K562 (cell line): Measurements from ENCODE around the gene TRIM24. TPM values are rescaled to one million over a fixed set of nuclear protein-coding genes. Genes with fewer than 3 reads are reported as not detected.

ENCODE experiments used
- ASH1L ChIP-seq: fragments of 450-650 bp; IDR thresholded peaks from 2 replicates; pipeline ENCODE4 v1.6.1; 2018; ENCODE audit warnings: borderline replicate concordance, mild to moderate bottlenecking, low read depth; ENCODE audit not compliant: partially characterized antibody
- CAMTA2 ChIP-seq: fragments of 250-450 bp; sonication (Bioruptor Pico); conservative IDR thresholded peaks from 2 replicates; pipeline ENCODE4 v1.5.1; 2022
- CHD2 ChIP-seq: IDR thresholded peaks from 2 replicates; pipeline ENCODE4 v1.6.1; 2011; ENCODE audit warnings: low read depth, low read length
- COPS2 ChIP-seq: fragments of 450-650 bp; conservative IDR thresholded peaks from 2 replicates; pipeline ENCODE4 v1.6.1; 2016; ENCODE audit warnings: mild to moderate bottlenecking, moderate library complexity
- CREB1 ChIP-seq, 2 experiments: sonication (generic) in 1 of 2; formaldehyde crosslinking in 1 of 2; IDR thresholded peaks; 2 replicates each; pipeline versions ENCODE4 v1.6.1 to v1.8.0; 2012 to 2022; ENCODE audit warnings: inconsistent platforms in 1 of 2, mild to moderate bottlenecking in 1 of 2, missing genetic modification reagents in 1 of 2, moderate library complexity in 1 of 2
- FOXJ2 ChIP-seq: fragments of 200-800 bp; sonication (Bioruptor generic); IDR thresholded peaks from 2 replicates; pipeline ENCODE4 v1.6.1; 2016; ENCODE audit warnings: missing genetic modification characterization, missing compliant biosample characterization
- NFYB ChIP-seq: IDR thresholded peaks from 2 replicates; pipeline ENCODE4 v1.6.1; 2011; ENCODE audit warnings: mild to moderate bottlenecking, moderate library complexity; ENCODE audit not compliant: insufficient read length; ENCODE audit errors: extremely low read depth
- PHB2 ChIP-seq: fragments of 450-650 bp; IDR thresholded peaks from 2 replicates; pipeline ENCODE4 v1.6.1; 2017; ENCODE audit warnings: low read depth
- RNF2 ChIP-seq: sonication (generic); IDR thresholded peaks from 2 replicates; pipeline ENCODE4 v1.6.1; 2016
- TBL1XR1 ChIP-seq, 2 experiments: IDR thresholded peaks; 2 replicates each; pipeline ENCODE4 v1.6.1; 2012; ENCODE audit warnings: improper control_type of control experiment in 2 of 2, low read length in 2 of 2, mild to moderate bottlenecking in 1 of 2
- YBX1 ChIP-seq: fragments of 450-650 bp; IDR thresholded peaks from 2 replicates; pipeline ENCODE4 v1.7.1; 2016; ENCODE audit warnings: mild to moderate bottlenecking
- ZFP1 ChIP-seq: fragments of 450-650 bp; formaldehyde crosslinking; IDR thresholded peaks from 2 replicates; pipeline ENCODE4 v1.4.0; 2020; ENCODE audit warnings: mild to moderate bottlenecking, mixed read lengths
- ZSCAN29 ChIP-seq: fragments of 450-650 bp; IDR thresholded peaks from 2 replicates; pipeline ENCODE4 v1.6.1; 2017
- polyA plus RNA-seq, 8 experiments: library from polyadenylated mRNA; depleted of rRNA in 4 of 8; stranded (reverse) in 5 of 8; unstranded in 3 of 8; fragments of >200 nt; fragmentation: Nextera tagmentation in 2 of 8; fragmentation: Illumina TruSeq in 1 of 8; extraction: Ambion mirVana in 2 of 8; extraction: Trizol in 1 of 8; gene quantifications; 2 replicates each; pipeline versions ENCODE4 v1.2.1 to v1.2.3, GENCODE V29; 2011 to 2014; ENCODE audit warnings: inconsistent platforms in 1 of 8, missing spikeins in 1 of 8
- total RNA-seq, 7 experiments: library from RNA; depleted of rRNA in 6 of 7; stranded (reverse); fragments of >200 nt in 6 of 7; fragmentation: Illumina TruSeq in 2 of 7; extraction: Trizol in 2 of 7; gene quantifications; 2 replicates each; pipeline versions ENCODE4 v1.2.1 to v1.2.3, GENCODE V29; 2011 to 2021; ENCODE audit warnings: low replicate concordance in 1 of 7
- TF ChIP-seq, protein P1 (sequence below): fragments of 250-450 bp; sonication (Bioruptor Pico); IDR thresholded peaks from 2 replicates; pipeline ENCODE4 v1.8.0; 2021; ENCODE audit warnings: moderate library complexity, mild to moderate bottlenecking, inconsistent platforms
- TF ChIP-seq, protein P2 (sequence below): fragments of 450-650 bp; conservative IDR thresholded peaks from 2 replicates; pipeline ENCODE4 v1.6.1; 2016; ENCODE audit warnings: missing genetic modification characterization, low read depth, mild to moderate bottlenecking, missing compliant biosample characterization, moderate library complexity
- TF ChIP-seq, protein P3 (sequence below): sonication (generic); formaldehyde crosslinking; IDR thresholded peaks from 2 replicates; pipeline ENCODE4 v1.8.0; 2022; ENCODE audit warnings: mild to moderate bottlenecking, missing genetic modification reagents, borderline replicate concordance
- TF ChIP-seq, protein P4 (sequence below): sonication (generic); formaldehyde crosslinking; IDR thresholded peaks from 2 replicates; pipeline ENCODE4 v1.8.0; 2022; ENCODE audit warnings: missing genetic modification reagents, mild to moderate bottlenecking, moderate library complexity, borderline replicate concordance
- TF ChIP-seq, protein P5 (sequence below): sonication (generic); formaldehyde crosslinking; IDR thresholded peaks from 2 replicates; pipeline ENCODE4 v1.8.0; 2022; ENCODE audit warnings: mild to moderate bottlenecking, missing genetic modification reagents
- TF ChIP-seq, protein P6 (sequence below): fragments of 250-450 bp; sonication (Bioruptor Pico); IDR thresholded peaks from 2 replicates; pipeline ENCODE4 v1.9.0; 2021; ENCODE audit warnings: mild to moderate bottlenecking

The TRIM24 gene
- total and polyA plus RNA-seq, 9 of the 15 experiments (the other 6 are each of a cell fraction or from before 2014, with no cell fraction given) = 13.4 to 74.0 (median 41.7) TPM

DNA sequence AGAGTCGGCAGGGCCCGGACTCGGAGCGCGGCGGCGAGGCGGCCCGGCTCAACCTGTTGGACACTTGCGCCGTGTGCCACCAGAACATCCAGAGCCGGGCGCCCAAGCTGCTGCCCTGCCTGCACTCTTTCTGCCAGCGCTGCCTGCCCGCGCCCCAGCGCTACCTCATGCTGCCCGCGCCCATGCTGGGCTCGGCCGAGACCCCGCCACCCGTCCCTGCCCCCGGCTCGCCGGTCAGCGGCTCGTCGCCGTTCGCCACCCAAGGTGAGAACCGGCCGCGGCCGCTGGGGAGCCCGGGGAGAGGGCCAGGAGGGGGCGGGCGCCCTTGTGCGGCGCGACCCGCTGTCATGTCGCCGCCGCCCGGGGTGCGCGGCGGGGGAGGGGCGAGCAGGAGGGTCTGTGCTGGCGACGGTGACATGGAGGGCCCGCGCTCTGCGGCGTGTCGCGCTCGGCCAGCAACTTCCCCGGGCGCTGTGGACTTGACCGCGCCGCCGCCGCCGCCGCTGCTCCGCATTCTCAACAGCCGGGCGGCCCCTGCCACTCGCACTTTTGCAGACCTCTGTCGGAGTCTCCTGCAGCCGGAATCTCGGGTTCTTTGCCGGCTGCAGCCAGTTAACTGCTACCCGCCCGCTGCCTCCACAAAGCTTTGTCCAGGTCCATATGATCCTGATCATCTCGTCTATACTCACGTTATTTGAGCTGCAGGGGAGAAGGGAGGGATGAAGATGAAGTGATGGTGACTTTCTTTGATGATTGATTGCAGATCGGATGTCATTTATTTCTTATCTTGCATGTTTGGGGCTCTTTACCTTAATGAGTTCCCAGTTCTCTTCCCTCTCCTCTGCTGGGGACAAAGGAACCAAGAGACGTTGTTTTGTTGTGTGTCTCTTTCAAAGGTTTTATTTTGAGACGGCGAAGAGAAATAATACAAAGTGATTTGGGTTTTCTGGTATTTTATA is 869 bp downstream of the TRIM24 start (continued):
- TF ChIP-seq, protein P1, sequence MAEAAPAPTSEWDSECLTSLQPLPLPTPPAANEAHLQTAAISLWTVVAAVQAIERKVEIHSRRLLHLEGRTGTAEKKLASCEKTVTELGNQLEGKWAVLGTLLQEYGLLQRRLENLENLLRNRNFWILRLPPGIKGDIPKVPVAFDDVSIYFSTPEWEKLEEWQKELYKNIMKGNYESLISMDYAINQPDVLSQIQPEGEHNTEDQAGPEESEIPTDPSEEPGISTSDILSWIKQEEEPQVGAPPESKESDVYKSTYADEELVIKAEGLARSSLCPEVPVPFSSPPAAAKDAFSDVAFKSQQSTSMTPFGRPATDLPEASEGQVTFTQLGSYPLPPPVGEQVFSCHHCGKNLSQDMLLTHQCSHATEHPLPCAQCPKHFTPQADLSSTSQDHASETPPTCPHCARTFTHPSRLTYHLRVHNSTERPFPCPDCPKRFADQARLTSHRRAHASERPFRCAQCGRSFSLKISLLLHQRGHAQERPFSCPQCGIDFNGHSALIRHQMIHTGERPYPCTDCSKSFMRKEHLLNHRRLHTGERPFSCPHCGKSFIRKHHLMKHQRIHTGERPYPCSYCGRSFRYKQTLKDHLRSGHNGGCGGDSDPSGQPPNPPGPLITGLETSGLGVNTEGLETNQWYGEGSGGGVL = no peak
- TF ChIP-seq YBX1 (no peak), RNF2 (no peak), CAMTA2 (no peak), ASH1L (peak; percentile 34), PHB2 (no peak), CREB1 (IDR thresholded peaks at IDR 0.05) (peak; percentile 82), CREB1 (CRISPR knock-in tag; IDR thresholded peaks at IDR 0.05) (peak; percentile 69), COPS2 (no peak), ZSCAN29 (peak; percentile 65; the same call in 1 of the 2 replicates), ZFP1 (CRISPR knock-in tag) (no peak), CHD2 (peak; percentile 45; the same call in 1 of the 2 replicates), TBL1XR1 (IDR thresholded peaks at IDR 0.05; ENCODE audit: low read length in 2 of 2) (no peak), FOXJ2 (tag) (no peak), NFYB (no peak)
- TF ChIP-seq, protein P2, sequence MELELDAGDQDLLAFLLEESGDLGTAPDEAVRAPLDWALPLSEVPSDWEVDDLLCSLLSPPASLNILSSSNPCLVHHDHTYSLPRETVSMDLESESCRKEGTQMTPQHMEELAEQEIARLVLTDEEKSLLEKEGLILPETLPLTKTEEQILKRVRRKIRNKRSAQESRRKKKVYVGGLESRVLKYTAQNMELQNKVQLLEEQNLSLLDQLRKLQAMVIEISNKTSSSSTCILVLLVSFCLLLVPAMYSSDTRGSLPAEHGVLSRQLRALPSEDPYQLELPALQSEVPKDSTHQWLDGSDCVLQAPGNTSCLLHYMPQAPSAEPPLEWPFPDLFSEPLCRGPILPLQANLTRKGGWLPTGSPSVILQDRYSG = no peak
- TF ChIP-seq, protein P3, sequence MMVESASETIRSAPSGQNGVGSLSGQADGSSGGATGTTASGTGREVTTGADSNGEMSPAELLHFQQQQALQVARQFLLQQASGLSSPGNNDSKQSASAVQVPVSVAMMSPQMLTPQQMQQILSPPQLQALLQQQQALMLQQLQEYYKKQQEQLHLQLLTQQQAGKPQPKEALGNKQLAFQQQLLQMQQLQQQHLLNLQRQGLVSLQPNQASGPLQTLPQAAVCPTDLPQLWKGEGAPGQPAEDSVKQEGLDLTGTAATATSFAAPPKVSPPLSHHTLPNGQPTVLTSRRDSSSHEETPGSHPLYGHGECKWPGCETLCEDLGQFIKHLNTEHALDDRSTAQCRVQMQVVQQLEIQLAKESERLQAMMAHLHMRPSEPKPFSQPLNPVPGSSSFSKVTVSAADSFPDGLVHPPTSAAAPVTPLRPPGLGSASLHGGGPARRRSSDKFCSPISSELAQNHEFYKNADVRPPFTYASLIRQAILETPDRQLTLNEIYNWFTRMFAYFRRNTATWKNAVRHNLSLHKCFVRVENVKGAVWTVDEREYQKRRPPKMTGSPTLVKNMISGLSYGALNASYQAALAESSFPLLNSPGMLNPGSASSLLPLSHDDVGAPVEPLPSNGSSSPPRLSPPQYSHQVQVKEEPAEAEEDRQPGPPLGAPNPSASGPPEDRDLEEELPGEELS (CRISPR knock-in tag) = peak; percentile 92
- TF ChIP-seq, protein P4, sequence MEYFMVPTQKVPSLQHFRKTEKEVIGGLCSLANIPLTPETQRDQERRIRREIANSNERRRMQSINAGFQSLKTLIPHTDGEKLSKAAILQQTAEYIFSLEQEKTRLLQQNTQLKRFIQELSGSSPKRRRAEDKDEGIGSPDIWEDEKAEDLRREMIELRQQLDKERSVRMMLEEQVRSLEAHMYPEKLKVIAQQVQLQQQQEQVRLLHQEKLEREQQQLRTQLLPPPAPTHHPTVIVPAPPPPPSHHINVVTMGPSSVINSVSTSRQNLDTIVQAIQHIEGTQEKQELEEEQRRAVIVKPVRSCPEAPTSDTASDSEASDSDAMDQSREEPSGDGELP = peak; percentile 81
- TF ChIP-seq, protein P5, sequence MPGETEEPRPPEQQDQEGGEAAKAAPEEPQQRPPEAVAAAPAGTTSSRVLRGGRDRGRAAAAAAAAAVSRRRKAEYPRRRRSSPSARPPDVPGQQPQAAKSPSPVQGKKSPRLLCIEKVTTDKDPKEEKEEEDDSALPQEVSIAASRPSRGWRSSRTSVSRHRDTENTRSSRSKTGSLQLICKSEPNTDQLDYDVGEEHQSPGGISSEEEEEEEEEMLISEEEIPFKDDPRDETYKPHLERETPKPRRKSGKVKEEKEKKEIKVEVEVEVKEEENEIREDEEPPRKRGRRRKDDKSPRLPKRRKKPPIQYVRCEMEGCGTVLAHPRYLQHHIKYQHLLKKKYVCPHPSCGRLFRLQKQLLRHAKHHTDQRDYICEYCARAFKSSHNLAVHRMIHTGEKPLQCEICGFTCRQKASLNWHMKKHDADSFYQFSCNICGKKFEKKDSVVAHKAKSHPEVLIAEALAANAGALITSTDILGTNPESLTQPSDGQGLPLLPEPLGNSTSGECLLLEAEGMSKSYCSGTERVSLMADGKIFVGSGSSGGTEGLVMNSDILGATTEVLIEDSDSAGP (CRISPR knock-in tag) = peak; percentile 53; the same call in 1 of the 2 replicates
- TF ChIP-seq, protein P6, sequence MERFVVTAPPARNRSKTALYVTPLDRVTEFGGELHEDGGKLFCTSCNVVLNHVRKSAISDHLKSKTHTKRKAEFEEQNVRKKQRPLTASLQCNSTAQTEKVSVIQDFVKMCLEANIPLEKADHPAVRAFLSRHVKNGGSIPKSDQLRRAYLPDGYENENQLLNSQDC (CRISPR knock-in tag) = no peak; the same call in 1 of the 2 replicates
